K562 treated with DMSO at 1 percent for 48 hours (cell line): ENCODE data around the gene ERCC6. TPM values are rescaled to one million over a fixed set of nuclear protein-coding genes. Genes with fewer than 3 reads are reported as not detected.

ENCODE experiments used
- total RNA-seq: library from RNA; unstranded; fragments of 300-600 nt; gene quantifications from 2 replicates; pipeline ENCODE4 v1.2.3, GENCODE V29; 2022; ENCODE audit warnings: low replicate concordance; ENCODE audit errors: extremely low read depth

The ERCC6 gene
- total RNA-seq, result not detected in 2 replicates

GRCh38 chr10:49538381-49539319, at the start of gene ERCC6:
Gene ERCC6 (minus strand): TSS chr10:49539121.

Other genes starting within 250 kb of the ERCC6 start
- gene C10orf71, start 240.0 kb downstream of the ERCC6 start, total RNA-seq, result not detected in 2 replicates
- not detected in 2 replicates for gene DRGX, start 143.0 kb downstream of the ERCC6 start, total RNA-seq
- not detected in 2 replicates for gene SLC18A3, start 71.2 kb upstream of the ERCC6 start, total RNA-seq
- gene CHAT, start 74.9 kb upstream of the ERCC6 start, total RNA-seq, result not detected in 2 replicates
- gene C10orf53, start 140.5 kb upstream of the ERCC6 start, total RNA-seq, result not detected in 2 replicates
- not detected in 2 replicates for gene OGDHL, start 223.2 kb upstream of the ERCC6 start, total RNA-seq